BJ (cell line): Measurements from ENCODE around the gene FAM168A. TPM values are rescaled to one million over a fixed set of nuclear protein-coding genes. Genes with fewer than 3 reads are reported as not detected.

Source experiments
- CTCF ChIA-PET: fragments of 350-600 bp; formaldehyde crosslinking; extraction: SDS; loops from one replicate; lab custom pipeline; 2021; ENCODE audit warnings: antibody characterized with exemption, inconsistent platforms; lab: Yijun Ruan, JAX
- POLR2A ChIA-PET: fragments of 300-600 bp; sonication (Branson Sonifier 250); formaldehyde crosslinking; extraction: SDS; loops from one replicate; lab custom pipeline; 2021; ENCODE audit warnings: antibody characterized with exemption; lab: Charles Lee
- DNase-seq: peaks from one replicate; pipeline ENCODE4 v3.0.0-alpha.2; 2011; ENCODE audit warnings: low read depth
- H3K27me3 ChIP-seq: 2 replicates; pipeline ENCODE4 v1.6.0; 2011; ENCODE audit warnings: low read length; ENCODE audit not compliant: control insufficient read depth, insufficient read depth
- H3K36me3 ChIP-seq: 2 replicates; pipeline ENCODE4 v1.5.1; 2011; ENCODE audit warnings: low read length; ENCODE audit not compliant: control insufficient read depth, insufficient read depth
- H3K4me3 ChIP-seq: 2 replicates; pipeline ENCODE4 v1.5.1; 2011; ENCODE audit warnings: low read depth, mild to moderate bottlenecking, control low read depth, low read length
- CTCF ChIP-seq: IDR thresholded peaks from 2 replicates; pipeline ENCODE4 v1.5.1; 2011; ENCODE audit warnings: low read depth, mild to moderate bottlenecking, control low read depth, inconsistent platforms, low read length, moderate library complexity; ENCODE audit not compliant: insufficient read depth
- polyA plus RNA-seq: library from polyadenylated mRNA; depleted of rRNA; stranded (reverse); fragments of >200 nt; gene quantifications from 2 replicates; pipeline ENCODE4 v1.2.3, GENCODE V29; 2011

Gene FAM168A
- polyA plus RNA-seq, 1 experiment: 19.1 TPM

- H3K27me3 ChIP-seq: no peaks in the 10 kb centered on the region
- no peak for DNase-seq
- no peak for TF ChIP-seq CTCF
- ChIA-PET CTCF (interaction anchor here (0.6 kb wide), 1 partner anchor 30 kb away, joined by 3 read pairs; no protein-coding TSS in a partner anchor), POLR2A (no interaction called here)
- no peak overlapping the region for H3K4me3 ChIP-seq
- no peaks in the 10 kb centered on the region for H3K36me3 ChIP-seq
These were observed 101.8 kb downstream of the FAM168A start for GRCh38 chr11:73496134-73496533.

- no peak for DNase-seq
- Histone ChIP-seq H3K27me3 (no peaks in the 10 kb centered on the region), H3K36me3 (no peaks in the 10 kb centered on the region), H3K4me3 (no peak overlapping the region)
- TF ChIP-seq CTCF: no peak
- POLR2A ChIA-PET: no interaction called here
- CTCF ChIA-PET: no interaction called here
These were observed 102.2 kb downstream of the FAM168A start for GRCh38 chr11:73495731-73496130.

GRCh38 chr11:73493956-73494598, 103.8 kb downstream of the FAM168A start:
- Histone ChIP-seq H3K36me3 (no peaks in the 10 kb centered on the region), H3K27me3 (no peaks in the 10 kb centered on the region), H3K4me3 (no peak overlapping the region)
- CTCF ChIA-PET: interaction anchor here (1.2 kb wide), 1 partner anchor 16 kb away, joined by 6 read pairs; no protein-coding TSS in a partner anchor
- TF ChIP-seq CTCF: no peak
- POLR2A ChIA-PET: no interaction called here
- peak; percentile 31 for DNase-seq

GRCh38 chr11:73481626-73482025, 116.3 kb downstream of the FAM168A start:
- no peak for DNase-seq
- CTCF ChIA-PET: interaction anchor here (1.1 to 1.7 kb wide), 2 partner anchors 9 to 47 kb away, joined by 3 read pairs; no protein-coding TSS in a partner anchor
- TF ChIP-seq CTCF: no peak

GRCh38 chr11:73480677-73481076, 117.2 kb downstream of the FAM168A start:
- POLR2A ChIA-PET: no interaction called here

More at GRCh38 chr11:73481626-73482025, 116.3 kb downstream of the FAM168A start:
- no peak overlapping the region for H3K4me3 ChIP-seq
- H3K36me3 ChIP-seq: no peaks in the 10 kb centered on the region
- H3K27me3 ChIP-seq: no peaks in the 10 kb centered on the region
- POLR2A ChIA-PET: no interaction called here

More at GRCh38 chr11:73480677-73481076, 117.2 kb downstream of the FAM168A start:
- H3K4me3 ChIP-seq: no peak overlapping the region
- H3K27me3 ChIP-seq: no peaks in the 10 kb centered on the region
- no peaks in the 10 kb centered on the region for H3K36me3 ChIP-seq
- no peak for DNase-seq
- CTCF ChIA-PET: interaction anchor here (1.1 to 3.1 kb wide), 8 partner anchors 10 to 181 kb away, joined by 3 to 32 read pairs (median 4); no protein-coding TSS in a partner anchor
- no peak for TF ChIP-seq CTCF
